HT1080 (cell line): ENCODE results near the gene COL6A2. TPM values are rescaled to one million over a fixed set of nuclear protein-coding genes. Genes with fewer than 3 reads are reported as not detected.
"Not testable (repeated sequence)": the region's sequence is repeated elsewhere in the genome, so short reads cannot be mapped to it uniquely, and the experiment has no call there.

Experiments used
- DNase-seq: peaks from one replicate; pipeline ENCODE4 v3.0.0-alpha.2; 2015; ENCODE audit warnings: low read depth
- total RNA-seq: library from RNA; depleted of rRNA; stranded (reverse); fragments of >200 nt; shearing (Covaris generic); gene quantifications from 2 replicates; pipeline ENCODE4 v1.2.3, GENCODE V29; 2014

Gene COL6A2
- total RNA-seq, 1 experiment from 2014 or later = 58.8 TPM

DNA sequence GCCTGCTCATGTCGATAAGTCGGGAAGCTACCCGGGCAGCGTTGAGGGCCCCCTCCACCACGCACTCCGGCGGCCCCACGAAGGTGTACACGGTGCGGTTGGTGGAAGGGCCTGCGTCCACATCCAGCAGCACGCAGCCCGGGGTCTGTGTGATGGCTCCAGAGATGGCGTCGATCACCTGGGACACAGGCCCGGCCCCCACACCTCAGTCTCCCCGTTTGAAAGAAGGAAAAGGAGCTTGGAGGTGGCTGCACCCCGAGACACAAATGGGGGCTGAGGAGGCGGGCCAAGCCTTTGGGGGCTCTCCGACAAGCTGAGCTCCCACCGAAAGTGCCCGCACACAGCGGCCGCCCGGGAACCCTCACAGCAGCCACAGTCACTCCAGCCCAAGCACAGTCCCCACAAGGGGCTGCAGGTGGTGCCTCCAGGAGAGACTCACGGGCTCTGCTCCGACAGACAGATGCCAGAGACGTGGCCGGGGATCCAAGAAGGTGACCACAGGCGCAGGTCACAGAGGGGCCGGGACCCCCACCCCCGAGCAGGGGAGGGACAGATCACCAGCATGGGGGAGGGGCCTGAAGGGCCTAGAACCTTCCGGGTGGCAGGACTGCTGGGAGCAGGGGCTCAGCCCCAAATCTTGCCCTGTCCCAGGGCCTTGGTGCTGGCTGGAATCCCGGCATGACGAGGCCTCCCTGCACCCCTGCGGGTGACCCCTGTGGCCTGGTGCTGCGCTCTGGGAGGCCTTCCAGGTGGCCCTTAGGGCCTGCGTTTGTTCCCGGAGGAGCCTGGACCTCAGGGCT, 56.4 kb downstream of the COL6A2 start:
- no peak for DNase-seq

DNA sequence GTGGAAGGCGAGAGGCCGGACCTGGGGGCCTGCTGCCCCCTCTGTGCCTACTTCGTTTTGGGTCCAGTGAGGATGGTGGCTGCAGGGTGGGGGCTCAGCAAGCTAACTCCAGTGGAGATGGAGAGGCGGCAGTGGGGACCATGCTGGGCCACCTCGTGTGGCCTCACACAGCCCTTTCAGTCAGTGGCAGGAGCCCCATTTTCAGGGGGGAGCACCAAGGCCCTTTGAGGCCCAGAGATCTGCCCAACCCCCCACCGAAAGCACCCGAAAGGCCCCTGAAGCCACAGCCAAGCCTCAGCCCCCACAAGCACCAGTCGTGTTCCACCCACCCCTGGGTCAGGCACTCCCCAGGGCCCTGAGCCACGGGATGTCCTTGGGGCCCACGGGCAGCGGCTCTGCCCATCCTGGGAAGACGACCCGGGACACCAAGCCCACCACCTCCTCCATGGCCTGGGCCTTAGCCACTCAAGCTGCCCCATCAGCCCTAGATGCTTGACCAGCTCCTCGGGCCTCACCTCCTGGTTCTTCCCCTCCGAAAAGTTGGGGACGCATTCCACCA, 57.1 kb downstream of the COL6A2 start:
- no peak for DNase-seq

DNA sequence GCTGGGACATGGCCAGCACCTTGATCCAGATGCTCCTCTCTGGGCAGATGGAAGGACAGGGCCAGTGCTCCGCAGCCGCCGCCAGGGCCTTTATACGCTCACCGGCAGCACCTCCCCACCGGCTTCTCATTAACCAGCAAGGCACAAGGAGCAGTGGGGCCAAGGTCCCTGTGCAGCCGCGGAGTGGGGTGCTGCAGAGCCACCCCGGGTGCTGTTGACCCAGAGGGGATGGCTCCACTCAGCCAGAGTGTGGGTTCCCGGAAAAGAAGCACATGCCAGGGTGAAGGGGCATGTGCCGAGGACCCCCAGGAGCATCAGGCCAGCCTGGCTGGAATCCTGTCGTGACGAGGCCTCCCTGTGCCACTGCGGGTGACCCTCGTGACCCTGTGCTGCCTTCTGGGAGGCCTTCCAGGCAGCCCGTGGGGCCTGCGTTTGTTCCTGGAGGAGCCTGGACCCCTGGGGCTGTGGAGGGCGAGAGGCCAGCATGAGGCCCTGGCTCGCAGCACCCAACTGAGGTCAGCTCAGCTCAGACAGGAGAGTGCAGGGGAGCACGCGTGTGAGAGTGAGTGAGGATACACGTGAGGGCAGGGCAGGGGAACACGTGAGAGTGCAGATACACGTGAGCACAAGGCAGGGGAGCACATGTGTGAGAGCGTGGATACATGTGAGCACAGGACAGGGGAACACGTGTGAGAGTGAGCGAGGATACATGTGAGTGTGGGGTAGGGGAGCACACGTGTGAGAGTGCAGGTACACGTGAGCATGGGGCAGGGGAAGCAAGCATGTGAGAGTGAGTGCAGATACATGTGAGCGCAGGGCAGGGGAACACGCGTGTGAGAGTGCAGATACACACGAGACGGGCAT, 57.8 kb downstream of the COL6A2 start, which contains the start of gene FTCD:
TSS of gene FTCD (minus strand) at position 66 of the 864 bp plus-strand sequence. CDS start at position 10, 56 bp downstream.
- DNase-seq = no peak

DNA sequence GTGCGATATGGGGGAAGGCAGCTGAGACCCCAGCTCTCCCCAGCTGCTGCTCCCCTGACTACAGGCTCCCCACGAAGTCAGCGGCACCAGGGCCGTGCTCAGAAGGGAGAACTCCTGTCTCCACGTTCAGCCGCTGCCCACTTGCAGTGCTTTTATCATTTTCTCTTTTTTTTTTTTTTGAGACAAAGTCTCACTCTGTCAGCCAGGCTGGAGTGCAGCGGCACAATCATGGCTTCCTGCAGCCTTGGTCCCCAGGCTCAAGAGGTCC, 58.4 kb downstream of the COL6A2 start:
- DNase-seq = no peak

DNA sequence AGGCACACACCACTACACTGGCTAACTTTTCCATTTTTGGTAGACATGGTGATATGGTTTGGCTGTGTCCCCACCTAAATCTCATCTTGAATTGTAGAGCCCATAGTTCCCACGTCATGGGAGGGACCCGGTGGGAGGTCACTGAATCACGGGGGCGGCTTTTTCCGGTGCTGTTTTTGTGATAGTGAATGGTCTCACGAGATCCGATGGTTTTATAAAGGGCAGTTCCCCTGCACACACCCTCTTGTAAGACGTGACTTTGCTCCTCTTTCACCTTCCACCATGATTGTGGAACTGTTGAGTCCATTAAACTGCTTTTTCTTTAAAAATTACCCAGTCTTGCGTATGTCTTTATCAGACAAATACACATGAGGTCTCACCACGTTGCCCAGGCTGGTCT, 58.8 kb downstream of the COL6A2 start:
- no peak for DNase-seq

DNA sequence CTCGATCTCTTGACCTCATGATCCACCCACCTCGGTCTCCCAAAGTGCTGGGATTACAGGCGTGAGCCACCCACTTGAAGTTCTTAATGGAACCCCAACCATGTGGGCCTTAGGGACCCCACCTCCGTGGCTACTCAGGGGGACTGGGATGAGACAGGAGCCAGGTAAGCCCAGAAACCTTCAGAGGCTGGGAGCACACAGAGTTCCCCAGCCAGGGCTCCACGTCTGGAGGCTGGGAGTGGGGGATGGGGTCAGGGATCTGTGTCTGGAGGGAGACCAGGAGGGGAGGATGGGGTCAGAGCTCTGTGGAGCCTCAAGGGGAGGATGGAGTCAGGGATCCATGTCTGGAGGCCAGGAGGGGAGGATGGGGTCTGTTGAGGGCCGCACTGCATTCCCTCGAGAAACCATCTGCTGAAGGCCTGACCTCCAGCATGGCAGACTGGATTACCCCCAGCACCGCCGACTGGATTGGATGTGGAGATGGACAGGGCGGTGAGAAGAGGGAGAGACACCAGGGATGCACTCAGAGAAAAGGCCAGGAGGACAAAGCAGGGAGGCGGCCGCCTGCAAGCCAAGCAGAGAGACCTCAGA, 59.6 kb downstream of the COL6A2 start:
- DNase-seq = no peak

DNA sequence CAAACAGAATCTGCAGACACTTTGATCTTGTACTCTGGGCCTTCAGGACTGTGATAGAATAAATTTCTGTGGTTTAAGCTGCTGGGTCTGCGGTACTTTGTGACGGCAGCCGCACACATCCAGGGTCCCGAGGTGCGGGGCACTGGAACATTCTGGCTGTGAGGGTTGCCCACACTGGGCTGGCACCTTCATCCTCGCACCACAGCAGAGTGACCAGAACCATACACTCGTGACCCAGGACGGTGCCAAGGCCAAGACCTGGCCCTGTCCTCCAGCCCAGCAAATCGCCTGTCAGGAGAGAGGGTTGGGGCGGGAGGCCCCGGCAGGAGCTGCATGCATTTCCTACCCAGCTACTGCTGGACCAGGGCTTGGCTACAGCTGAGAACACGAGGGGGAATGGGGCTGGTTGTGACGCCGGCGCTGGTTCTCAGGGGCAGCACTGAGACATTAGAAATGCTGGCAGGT, 60.1 kb downstream of the COL6A2 start:
- DNase-seq = no peak

DNA sequence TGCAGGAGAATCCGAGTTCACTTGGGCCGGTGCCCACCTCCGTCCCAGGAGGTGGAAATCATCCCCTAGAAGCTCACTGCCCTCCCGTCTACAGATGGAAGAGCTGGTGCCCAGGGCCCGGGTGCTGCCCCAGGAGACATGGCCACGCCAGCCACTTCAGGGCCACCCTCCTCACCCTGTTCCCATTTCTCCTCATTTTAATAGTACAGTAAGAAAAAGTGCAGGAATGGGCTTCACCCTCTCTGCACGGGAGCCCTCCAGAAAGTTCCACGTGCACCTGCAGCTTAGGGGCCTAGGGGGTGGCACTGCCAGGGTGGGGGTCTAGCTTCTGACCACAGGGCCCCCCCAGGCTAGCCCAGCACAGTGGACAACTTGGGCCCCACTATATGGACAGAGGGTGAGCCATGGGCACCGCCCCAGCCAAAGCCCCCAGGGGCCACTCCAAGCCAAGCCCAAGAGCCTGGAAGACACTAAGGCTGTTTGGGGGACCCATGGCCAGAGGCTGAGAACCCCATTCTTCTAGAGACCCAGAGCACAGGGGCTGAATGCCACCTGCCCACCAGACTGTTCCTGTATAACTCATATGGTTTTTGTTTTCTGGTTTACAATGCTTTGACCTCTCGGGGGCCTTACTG, 60.9 kb downstream of the COL6A2 start:
- DNase-seq = no peak

DNA sequence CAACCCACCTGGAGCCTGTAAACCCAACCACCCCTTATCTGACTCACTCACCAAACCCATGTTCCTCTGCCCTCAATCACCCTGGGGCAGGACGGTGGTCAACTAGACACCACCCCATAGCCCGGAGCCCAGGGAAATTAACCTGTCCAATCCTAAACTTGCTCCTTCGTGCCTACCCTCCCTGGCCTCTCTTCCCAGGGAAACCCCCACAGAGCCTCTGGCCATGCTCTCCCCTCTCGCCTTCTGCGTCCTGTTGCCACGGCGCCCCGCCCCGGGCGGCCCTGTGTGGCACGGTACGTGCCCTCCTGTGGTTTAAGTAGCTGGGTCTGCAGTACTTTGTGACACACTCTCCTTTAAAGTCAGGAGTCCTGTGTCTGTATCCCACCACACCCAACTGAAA, 61.5 kb downstream of the COL6A2 start:
- no peak for DNase-seq

DNA sequence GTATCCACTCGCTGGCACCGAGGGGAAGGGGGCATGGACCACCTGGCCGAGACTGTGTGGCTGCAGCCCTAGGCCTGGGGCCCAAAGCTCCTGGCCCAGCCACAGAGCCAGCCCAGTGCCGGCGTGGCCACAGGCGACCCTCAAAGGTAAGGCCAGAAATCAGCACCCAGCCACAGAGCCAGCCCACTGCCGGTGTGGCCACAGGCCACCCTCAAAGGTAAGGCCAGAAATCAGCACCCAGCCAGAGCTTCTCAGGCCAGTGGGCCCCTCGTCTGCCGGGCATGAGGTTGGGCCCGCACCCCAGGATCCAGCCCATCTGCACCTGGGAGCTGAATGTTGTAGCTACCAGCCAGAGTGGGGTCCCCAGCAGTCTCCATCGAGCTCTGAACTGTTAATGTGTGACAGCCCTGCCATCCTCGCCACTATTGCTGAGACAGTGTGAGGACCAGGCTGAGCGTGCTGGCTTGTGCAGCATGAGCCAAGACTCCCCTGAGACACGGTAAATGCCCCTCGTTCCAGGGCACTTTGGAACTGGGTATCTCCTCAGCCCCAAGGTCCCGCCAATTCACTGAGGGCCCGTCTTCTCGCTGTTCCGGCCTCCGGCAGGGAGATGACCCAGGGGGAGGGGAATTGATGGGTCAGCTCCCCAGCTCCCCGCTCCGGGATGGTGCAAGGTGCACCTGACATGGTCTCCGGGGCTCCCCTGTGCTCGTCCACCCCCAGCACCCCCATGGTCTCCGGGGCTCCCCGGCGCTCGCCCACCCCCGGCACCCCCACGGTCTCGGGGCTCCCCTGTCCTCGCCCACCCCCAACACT, 62.1 kb downstream of the COL6A2 start:
- DNase-seq = no peak

DNA sequence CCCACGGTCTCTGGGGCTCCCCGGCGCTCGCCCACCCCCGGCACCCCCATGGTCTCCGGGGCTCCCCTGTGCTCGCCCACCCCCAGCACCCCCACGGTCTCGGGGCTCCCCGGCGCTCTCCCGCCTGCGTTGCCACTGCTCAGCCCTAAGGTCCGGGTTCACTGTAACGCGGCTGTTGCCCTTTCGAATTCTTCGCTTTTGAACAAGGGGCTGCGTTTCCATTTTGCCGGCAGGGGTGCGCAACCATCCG, 62.7 kb downstream of the COL6A2 start:
- no peak for DNase-seq

DNA sequence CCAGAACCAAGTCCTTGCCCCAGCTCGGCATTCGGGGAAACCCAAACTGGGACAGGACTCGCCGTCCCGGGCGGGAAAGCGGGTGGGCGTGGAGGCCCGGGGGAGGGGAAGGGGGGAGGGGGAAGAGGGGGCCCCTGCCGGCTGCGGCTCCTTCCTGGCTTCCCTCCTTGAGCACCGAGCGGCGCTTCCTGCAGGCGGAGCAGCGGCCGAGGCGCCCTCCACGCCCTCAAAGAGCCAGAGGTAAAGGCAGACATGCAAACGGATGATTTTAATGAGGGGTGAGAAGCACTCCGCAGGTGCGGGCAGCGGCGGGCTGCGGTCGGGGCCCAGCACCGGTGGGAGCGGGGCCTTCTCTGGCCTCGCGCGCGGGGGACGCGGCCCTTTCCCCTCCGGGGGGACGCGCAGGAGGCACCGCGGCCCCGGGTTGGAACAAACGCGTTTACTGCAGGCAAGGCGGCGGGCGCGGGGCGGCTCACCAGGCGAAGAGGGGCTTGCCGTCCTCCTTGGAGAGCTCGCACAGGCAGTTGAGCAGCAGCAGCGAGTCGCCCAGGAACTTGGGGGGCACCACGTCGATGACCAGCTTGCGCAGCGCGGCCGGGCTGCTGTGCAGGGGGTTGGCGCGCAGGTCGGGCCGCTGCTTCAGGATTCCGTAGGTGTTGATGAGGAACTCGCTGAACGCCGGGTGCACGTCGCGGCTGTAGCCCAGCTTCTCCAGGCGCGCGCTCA, 63.2 kb downstream of the COL6A2 start:
- DNase-seq = no peak

DNA sequence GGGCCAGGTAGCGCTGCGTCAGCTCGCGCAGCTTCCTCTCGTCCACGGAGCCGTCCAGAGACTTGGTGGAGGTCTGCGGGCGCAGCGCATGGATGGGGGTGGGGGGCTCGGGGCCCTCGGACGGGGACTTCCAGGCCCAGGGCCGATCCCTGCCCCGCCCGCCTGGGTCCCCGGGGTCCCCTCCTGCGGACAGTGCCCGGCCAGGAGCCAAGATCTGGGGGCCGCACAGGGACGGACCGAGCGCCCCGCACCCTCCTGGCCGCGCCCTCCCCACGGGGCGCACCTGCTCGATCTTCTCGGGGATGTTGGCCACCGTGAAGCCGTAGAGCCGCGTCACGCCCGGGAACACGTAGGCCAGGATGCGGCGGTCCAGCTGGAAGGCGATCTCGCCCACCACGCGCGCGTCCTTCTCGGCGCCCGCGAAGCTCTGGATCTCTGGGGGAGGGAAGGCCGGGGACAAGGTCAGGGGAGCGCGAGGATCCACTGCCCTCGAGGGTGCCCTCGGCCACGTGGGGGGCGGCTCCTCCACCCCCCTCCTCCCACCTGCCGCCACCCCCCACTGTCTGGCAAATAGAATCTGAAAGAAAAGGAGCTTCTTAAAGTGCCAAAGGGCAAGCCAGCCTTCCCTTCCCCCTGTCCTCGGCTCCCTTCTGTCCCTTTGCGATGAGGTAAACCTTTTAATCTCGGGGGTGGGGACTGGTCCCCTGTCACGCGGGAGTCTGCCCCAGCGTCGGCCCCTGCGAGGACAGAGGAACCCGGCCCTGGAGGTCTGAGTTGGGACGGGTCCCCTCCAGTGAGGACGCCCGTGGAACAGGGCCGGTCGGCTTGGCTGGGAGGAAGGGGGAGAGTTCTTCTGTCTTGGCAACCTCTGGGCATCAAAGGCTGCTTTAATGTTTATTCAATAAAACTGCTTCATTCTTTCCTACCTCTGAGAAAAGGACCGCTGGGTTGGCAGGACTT, 64.0 kb downstream of the COL6A2 start:
- no peak for DNase-seq

DNA sequence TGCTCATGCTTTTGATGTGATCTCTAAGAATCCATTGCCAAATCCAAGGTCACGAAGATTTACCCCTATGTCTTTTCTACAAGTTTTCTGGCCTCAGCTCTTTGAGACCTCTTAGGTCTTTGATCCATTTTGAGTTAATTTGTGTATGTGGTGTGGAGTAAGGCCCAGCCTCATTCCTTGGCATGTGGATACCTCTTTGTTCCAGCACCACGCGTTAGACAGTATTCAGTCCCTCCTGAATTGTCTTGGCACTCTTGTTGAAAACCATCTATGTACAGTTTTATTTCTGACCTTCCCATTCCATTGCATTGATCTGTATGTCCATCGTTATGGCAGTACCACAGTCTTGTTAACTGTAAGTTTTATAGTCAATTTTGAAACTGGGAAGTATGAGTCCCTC, 65.5 kb downstream of the COL6A2 start:
- no peak for DNase-seq

DNA sequence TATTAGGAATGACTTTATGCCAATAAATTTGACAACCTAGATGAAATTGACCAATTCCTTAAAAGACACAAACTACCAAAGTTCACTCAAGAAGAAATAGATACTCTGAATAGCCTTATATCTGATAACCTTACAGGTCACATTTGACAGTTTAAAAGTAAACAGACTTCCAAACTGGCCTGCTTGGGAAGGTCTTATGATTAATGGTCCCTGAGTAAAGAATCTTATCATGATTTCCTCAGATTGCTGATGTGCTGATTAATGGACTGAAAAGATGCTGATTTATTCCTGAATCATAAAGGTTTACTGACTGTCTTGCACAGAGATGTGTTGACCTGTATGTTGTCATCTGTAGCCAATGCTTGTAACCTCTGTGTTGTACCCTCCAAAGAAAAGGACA, 67.2 kb downstream of the COL6A2 start:
- DNase-seq = no peak

DNA sequence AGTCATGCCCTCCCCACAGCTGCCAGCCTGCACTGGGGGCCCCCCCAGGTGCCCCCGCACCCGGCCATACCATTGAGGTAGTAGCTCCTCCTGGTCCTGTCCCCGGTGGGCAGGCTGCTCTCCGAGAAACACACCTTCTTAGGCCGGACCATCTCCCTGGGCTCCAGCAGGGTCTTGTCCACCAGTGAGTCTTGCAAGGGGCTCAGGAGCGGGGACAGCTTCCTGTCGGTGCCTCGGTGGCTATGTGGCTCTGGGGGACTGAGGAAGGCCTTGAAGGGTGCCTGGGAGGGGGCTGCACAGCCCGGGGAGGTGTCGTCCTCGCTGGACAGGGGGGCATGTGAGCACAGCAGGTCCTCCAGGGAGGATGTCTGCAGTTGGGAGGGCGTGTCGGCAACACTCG, 70.3 kb downstream of the COL6A2 start:
- DNase-seq = no peak

DNA sequence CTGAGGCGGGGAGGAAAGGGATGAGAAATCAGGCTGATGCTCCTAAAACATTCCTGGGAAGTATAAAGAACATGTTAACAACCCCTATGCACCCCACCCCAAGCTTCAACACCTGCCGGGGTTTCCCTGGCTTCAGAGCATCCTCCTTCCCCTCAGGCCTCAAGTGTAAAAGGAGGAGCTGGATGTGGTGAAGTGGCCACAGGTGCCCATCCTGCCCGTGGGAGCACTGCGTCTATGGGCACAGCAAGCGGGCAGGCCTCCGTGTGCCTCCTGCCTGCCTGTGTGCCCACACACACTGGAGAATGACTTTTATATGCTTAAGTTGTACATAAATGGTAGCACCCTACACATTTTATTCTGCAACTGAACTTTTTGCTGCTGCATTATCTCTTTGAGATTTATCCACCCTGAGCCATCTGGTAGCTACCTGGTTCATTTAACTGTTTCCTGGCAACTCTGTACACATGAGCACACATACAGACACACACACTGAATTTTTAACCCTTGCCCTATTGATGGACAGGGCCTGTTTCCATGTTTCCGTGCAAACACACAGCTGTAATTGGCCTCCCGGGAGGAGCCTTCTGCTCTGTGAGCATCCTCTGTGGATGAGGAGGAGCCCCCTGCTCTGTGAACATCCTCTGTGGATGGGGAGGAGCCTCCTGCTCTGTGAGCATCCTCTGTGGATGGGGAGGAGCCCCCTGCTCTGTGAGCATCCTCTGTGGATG, 70.9 kb downstream of the COL6A2 start:
- no peak for DNase-seq

DNA sequence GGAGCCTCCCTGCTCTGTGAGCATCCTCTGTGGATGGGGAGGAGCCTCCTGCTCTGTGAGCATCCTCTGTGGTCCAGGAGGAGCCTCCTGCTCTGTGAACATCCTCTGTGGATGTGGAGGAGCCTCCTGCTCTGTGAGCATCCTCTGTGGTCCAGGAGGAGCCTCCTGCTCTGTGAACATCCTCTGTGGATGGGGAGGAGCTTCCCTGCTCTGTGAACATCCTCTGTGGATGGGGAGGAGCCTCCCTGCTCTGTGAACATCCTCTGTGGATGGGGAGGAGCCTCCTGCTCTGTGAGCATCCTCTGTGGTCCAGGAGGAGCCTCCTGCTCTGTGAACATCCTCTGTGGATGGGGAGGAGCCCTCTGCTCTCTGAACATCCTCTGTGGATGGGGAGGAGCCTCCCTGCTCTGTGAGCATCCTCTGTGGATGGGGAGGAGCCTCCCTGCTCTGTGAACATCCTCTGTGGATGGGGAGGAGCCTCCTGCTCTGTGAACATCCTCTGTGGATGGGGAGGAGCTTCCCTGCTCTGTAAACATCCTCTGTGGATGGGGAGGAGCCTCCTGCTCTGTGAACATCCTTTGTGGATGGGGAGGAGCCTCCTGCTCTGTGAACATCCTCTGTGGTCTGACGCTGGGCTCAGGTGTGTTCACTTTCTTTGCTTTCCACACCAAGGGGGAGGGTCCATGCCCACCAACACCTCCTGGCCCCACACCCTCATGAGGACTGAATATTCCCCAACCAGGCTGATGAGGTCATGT, 72.7 kb downstream of the COL6A2 start:
- DNase-seq = not testable (repeated sequence)
